NCI-H524 (cell line): ENCODE data around the gene TAS2R50.

Source experiments
- DNase-seq, 2 experiments: peaks; one replicate each; lab custom pipeline; 2025; lab: John Stamatoyannopoulos, UW

Gene TAS2R50

GRCh38 chr12:10952645-10953044 is 34.1 kb downstream of the TAS2R50 start:
- no peak for DNase-seq

- DNase-seq: no peak
Observed at GRCh38 chr12:10943167-10943566, 43.5 kb downstream of the TAS2R50 start.

- peak in 1 of 2 experiments; percentile 6 for DNase-seq
Observed at GRCh38 chr12:10941916-10942607, 44.6 kb downstream of the TAS2R50 start.

GRCh38 chr12:10941369-10941768 is 45.3 kb downstream of the TAS2R50 start:
- no peak for DNase-seq

GRCh38 chr12:10940389-10940788 is 46.3 kb downstream of the TAS2R50 start:
- no peak for DNase-seq

GRCh38 chr12:10939163-10939562 is 47.5 kb downstream of the TAS2R50 start, which contains the start of gene TAS2R14:
Gene TAS2R14, minus strand, starts transcription at chr12:10939263. Its CDS starts 56 bp downstream, at chr12:10939207.
- no peak for DNase-seq

GRCh38 chr12:10936506-10936905 is 50.2 kb downstream of the TAS2R50 start:
- DNase-seq: no peak
